HuH-7 (cell line): ENCODE measurements around the gene EYA3.

ENCODE experiments used
- DNase-seq: peaks from one replicate; pipeline ENCODE4 v3.0.0; 2011; ENCODE audit warnings: low spot score

Gene EYA3

DNA sequence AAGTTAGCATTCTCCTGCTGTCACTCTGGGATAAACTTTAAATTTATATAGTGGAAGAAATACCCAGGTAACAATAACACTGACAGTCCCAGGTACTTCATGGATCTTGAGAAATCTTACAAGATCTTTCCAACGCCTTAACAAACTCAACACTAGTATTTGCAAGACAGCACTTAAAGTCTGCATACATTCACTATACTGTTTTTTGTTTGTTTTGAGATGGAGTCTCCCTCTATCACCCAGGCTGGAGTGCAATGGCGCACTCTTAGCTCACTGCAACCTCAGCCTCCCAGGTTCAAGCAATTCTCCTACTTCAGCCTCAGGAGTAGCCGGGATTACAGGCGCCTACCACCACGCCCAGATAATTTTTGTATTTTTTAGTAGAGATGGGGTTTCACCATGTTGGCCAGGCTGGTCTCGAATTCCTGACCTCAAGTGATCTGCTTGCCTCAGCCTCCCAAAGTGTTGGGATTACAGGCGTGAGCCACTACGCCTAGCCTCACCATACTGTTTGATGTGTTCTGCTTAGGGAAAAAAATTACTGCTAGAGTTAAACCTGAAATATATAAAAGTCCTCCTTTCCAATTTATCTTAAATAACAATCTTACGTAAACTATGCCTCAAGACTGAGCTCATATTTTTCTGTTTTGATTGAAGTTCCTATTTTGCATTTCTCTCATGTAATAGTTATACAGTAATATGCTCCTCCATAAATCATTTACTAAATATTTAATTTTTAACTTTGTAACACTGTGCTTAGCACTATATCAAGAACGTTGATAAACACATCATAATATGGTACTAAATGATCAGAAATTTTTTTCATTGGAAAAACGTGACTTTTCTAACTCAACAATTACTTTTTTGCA lies 17.5 kb downstream of the EYA3 start:
- no peak for DNase-seq

- DNase-seq, result no peak
These were observed 20.8 kb downstream of the EYA3 start for GRCh38 chr1:28067523-28068090.

GRCh38 chr1:28066393-28067154 lies 21.8 kb downstream of the EYA3 start:
- no peak for DNase-seq

DNA sequence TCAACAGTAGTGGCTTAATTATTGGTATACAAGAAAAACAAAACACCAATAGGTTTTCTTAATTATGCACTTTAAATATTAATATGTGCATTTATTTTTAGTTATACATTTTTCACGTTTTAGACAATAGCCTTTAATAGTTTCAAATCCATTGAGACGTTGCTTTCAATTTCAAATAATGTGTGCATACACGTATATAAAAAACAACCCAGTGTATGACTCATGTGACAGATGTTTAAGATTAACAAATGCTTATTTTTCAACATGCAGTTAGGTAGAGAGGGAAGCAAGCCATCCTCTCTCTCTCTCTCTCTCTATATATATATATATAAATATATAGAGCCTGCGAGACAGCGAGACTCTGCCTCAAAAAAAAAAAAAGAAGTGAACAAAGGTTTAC lies 24.3 kb downstream of the EYA3 start:
- no peak for DNase-seq

- DNase-seq, result no peak
These were observed 25.6 kb downstream of the EYA3 start for GRCh38 chr1:28062806-28063205.

- no peak for DNase-seq
These were observed 29.2 kb downstream of the EYA3 start for GRCh38 chr1:28058971-28059878.

GRCh38 chr1:28058168-28058567 lies 30.2 kb downstream of the EYA3 start:
- no peak for DNase-seq

GRCh38 chr1:28056129-28056925 lies 32.1 kb downstream of the EYA3 start:
- no peak for DNase-seq

DNA sequence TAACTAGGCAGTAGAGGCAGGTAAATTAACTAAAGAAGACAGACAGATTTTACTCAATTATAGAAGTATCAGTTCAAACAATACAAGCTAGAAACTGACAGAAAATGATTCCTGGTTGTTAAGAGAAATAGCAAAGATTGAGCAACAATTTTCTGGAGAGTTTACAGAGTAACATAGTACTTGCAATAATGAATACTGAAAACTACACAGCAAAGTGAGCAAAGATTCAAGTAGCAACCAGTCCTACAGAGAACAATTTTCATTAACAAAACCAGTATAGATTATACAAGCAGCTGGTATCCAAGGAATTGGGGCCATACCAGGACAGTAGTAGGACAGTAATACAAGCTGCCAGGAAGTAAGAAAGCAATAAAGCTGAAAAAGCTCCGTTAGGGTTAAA lies 37.6 kb downstream of the EYA3 start:
- no peak for DNase-seq

- no peak for DNase-seq
These were observed 41.7 kb downstream of the EYA3 start for GRCh38 chr1:28046716-28047115.

DNA sequence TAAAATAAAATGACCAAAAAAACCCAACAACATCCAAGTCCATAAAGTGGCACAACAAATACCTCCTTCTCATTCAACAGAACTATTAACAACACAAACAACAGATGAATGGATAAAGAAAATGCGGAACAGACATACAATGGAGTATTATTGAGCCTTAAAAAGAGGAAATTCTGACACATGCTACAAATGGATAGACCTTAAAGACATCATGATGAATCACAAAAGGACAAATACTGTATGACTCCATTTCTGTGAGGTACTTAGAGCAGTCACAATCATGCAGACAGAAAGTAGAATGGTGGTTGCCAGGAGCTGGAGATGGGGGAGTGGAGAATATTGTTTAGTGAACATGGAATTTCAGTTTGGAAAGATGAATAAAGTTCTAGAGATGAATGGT lies 42.6 kb downstream of the EYA3 start:
- no peak for DNase-seq

DNA sequence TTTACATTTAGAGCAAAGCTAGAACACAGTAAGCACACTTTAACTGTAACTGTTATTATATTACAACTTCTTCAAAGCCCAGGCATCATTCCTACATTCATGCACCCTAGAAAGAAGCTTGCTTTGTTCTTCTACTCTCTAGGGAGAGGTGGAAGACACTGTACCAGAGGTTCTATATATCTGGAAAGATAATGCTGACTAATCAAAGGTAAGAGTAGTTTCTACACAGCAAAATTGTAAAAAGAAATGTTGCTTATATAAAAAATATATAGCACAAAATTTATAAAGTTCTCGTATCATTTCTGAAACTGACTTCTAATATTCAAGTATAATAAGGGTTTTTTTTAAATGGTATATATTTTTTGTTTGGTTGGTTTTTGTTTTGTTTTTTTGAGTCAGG lies 44.0 kb downstream of the EYA3 start:
- DNase-seq, result no peak

DNA sequence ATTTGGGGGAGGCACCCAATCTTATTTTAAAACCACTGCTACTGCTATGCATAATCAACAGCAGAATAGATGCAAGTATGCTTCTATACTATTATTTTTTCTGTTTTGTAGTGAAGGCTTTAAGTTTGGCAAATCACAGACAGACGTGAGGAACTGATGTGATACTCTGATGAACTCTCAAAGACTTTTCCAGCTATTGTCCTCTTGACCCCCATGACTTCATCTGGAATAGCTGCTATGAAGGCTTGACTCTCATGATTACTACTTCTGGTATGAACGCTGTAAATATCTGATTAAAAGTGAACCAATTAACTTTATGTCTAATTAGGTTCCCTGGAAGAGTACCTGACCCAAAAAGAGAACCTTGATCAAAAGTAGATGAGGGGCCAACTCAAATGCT lies 49.1 kb downstream of the EYA3 start:
- no peak for DNase-seq

DNA sequence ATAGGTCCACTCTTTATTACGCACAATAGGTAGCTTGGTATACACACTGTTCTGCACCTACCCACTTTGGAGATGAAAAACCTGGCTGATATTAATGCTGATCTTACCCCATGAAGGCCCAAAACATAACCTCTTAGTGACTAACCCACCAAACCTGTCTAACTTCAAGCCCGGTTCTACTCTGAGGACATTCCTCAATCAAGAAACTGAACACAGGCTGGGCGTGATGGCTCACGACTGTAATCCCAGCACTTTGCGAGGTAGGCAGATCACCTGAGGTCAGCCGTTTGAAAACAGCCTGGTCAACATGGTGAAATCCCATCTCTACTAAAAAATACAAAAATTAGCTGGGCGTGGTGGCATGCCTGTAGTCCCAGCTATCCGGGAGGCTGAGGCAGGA lies 50.5 kb downstream of the EYA3 start:
- DNase-seq, result no peak

DNA sequence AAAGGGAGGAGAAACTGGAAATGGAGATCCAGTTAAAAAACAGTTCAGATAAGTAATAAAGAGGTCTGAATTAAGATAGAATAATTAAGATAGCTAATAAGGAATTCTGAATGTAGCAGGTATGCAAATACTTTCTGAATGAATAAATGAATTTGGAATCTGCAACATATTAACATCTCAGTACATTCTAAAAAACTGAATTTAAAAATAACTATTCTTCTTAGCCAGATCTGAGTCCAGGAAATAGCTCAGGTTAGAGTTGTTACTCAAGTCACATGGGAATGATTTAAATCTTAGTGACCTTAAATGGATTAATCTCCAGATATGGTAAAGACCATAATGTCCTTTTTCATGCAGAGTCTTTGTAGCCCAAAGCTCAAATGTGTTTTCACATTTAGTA lies 51.2 kb downstream of the EYA3 start:
- no peak for DNase-seq

DNA sequence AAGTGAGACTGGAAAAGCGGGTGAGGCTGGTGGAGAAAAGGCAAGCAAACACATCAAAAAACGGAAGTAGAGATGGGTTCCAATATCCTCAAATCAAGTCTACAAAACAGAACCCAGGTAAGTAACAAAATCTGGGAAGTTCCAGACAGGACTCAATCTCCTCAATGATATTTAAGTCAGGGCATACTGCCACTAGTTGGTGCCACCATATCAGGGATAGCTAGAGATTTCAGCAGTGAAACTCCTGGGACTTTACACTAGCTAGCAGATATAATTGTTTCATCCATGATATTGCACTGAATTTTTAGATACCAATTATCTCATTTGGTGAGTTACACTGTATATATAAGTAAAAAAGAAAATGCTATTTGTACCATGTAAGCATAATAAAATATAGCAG lies 52.0 kb downstream of the EYA3 start:
- no peak for DNase-seq

DNA sequence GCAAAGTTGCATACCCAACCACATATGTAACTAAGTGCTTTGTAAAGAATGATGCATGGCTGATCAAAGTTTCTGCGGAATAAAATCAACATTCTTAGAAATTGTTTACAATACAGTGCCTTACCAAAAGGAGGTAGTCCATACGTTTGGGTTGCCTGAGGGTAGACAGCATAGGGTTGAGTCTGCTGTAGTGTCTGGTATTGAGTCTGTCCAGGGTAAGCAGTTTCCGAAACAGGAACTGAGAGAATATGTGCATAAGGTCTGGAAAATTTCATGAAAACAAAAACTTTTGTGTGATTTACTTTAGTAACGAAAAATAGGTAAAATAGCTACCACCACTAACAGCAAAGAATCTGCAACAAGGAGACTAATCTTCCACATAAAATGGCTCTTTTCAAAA lies 53.0 kb downstream of the EYA3 start:
- no peak for DNase-seq

DNA sequence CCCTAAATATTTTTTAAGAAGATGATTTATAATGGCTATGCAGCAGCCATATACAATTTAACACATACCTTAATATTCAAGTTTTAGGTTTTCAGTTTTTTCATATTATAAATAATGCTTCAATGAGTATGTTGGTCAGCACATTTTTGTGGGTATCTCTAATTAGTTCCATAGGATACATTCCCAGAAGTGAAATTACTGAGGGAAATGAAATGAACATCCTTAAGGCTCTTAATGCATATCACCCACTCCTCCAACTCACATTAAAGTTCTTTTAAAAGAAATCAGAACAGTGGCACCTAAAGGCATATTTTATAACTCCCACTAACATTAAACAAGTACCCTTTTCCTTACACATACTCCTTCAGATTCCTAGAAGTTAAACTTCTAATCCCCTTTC lies 56.1 kb downstream of the EYA3 start:
- no peak for DNase-seq

GRCh38 chr1:28031173-28031572 lies 57.2 kb downstream of the EYA3 start:
- no peak for DNase-seq

DNA sequence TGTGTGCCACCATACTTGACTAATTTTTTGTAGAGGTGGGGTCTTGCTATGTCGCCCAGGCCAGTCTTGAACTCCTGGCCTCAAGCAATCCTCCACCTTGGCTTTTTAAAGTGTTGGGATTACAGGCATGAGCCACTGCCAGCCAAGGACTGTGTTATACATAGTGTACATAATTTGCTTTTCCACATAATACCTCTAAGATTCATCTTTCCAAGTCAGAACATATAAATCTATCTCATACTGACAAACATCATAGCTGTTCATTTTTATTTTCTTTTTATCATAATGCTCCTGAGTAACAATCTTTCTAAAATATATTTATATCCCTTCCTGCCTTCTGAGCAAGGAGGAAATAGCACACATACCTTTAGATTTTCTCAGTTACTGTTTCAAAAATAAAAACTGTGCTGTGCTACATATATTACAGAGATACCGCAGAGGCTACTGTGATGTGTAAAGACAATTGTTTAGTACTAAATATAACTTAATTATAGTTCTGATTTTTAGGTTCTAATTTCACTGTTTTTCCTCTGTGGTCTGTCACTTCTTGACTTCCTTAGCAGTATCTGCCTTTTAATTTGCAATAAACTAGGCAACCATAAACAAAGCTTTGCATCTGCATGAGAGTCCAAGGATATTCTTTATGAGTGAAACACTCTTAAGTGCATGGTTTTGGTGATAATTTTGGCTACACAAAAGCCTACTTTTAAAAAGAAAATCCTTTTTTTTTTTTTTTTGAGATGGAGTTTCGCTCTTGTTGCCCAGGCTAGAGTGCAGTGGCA lies 59.3 kb downstream of the EYA3 start:
- no peak for DNase-seq
